SJSA1 (cell line): ENCODE measurements around the gene MARK2. TPM values are rescaled to one million over a fixed set of nuclear protein-coding genes. Genes with fewer than 3 reads are reported as not detected.

Experiments used
- total RNA-seq: library from RNA; depleted of rRNA; stranded (reverse); fragments of >200 nt; shearing (Covaris generic); gene quantifications from 2 replicates; pipeline ENCODE4 v1.2.3, GENCODE V29; 2014; rRNA removed

The MARK2 gene
- total RNA-seq, 1 experiment from 2014 or later = 29.6 TPM

Other genes with a start within 250 kb of the MARK2 start
- 55.8 and 63.8 TPM in 2 replicates for gene PLAAT3, start 224.7 kb upstream of the MARK2 start, total RNA-seq
- 105 and 183 TPM in 2 replicates for gene ATL3, start 167.7 kb upstream of the MARK2 start, total RNA-seq
- 71.7 and 93.9 TPM in 2 replicates for gene RTN3, start 157.6 kb upstream of the MARK2 start, total RNA-seq
- 28.7 and 29.5 TPM in 2 replicates for gene ZFTA, start 70.3 kb upstream of the MARK2 start, total RNA-seq
- 89.3 and 95.5 TPM in 2 replicates for gene SPINDOC, start 25.7 kb upstream of the MARK2 start, total RNA-seq
- gene RCOR2, start 78.1 kb downstream of the MARK2 start, total RNA-seq = 1.5 and 1.6 TPM in 2 replicates
- gene NAA40, start 99.9 kb downstream of the MARK2 start, total RNA-seq = 21.4 and 39.9 TPM in 2 replicates
- 1,062 and 2,110 TPM in 2 replicates for gene COX8A, start 135.5 kb downstream of the MARK2 start, total RNA-seq
- 35.6 and 69.7 TPM in 2 replicates for gene OTUB1, start 147.3 kb downstream of the MARK2 start, total RNA-seq
- gene FLRT1, start 196.8 kb downstream of the MARK2 start, total RNA-seq = 0.18 TPM in 1 of 2 replicates, not detected in the other